Esophagus muscularis mucosa (tissue), 3 donors: Measurements from ENCODE around the gene KCNAB1.

ENCODE experiments used
- POLR2A ChIP-seq: fragments of 450-650 bp; IDR thresholded peaks from one replicate; pipeline ENCODE4 v1.6.1; 2017; ENCODE audit warnings: antibody characterized with exemption, moderate library complexity, mild to moderate bottlenecking, low read depth
- TF ChIP-seq, protein P1 (sequence below), 3 experiments: fragments of 200-600 bp in 2 of 3; fragments of 450-650 bp in 1 of 3; sonication (generic) in 2 of 3; IDR thresholded peaks; one replicate each; pipeline ENCODE4 v1.5.1; 2017 to 2019; ENCODE audit warnings: antibody characterized with exemption in 3 of 3, mild to moderate bottlenecking in 2 of 3, moderate library complexity in 1 of 3

DNA sequence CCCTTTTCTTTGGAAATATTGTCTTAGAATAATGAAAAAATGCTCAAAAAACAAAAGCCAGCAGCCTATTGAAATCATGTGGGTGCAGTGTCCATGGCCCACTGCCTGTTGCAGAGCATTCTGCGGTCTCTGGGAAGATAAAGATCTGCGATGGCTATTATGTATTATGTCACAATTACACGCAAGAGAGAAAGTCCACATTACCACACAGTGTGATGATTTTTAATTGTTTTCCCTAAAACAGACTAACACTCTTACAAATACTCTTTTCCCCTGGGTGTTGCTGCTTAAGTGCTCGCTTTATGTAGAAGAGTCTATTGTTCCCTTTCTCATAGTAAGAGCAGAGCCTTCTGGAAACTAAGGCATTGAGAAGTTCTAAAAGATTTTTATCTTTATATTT is 402.3 kb downstream of the KCNAB1 start:
- TF ChIP-seq, protein P1, sequence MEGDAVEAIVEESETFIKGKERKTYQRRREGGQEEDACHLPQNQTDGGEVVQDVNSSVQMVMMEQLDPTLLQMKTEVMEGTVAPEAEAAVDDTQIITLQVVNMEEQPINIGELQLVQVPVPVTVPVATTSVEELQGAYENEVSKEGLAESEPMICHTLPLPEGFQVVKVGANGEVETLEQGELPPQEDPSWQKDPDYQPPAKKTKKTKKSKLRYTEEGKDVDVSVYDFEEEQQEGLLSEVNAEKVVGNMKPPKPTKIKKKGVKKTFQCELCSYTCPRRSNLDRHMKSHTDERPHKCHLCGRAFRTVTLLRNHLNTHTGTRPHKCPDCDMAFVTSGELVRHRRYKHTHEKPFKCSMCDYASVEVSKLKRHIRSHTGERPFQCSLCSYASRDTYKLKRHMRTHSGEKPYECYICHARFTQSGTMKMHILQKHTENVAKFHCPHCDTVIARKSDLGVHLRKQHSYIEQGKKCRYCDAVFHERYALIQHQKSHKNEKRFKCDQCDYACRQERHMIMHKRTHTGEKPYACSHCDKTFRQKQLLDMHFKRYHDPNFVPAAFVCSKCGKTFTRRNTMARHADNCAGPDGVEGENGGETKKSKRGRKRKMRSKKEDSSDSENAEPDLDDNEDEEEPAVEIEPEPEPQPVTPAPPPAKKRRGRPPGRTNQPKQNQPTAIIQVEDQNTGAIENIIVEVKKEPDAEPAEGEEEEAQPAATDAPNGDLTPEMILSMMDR (IDR thresholded peaks at IDR 0.05), result no peak
- TF ChIP-seq POLR2A, result no peak
